K562 (cell line): Measurements from ENCODE around the gene ITK. TPM values are rescaled to one million over a fixed set of nuclear protein-coding genes. Genes with fewer than 3 reads are reported as not detected.

ENCODE experiments used
- ATAC-seq: fragments of 200-7000 bp; cut with Tn5 transposase; 3 replicates; pipeline ENCODE4 v1.9.1; 2020; ENCODE audit warnings: moderate library complexity
- BruUV-seq: library from RNA; stranded (reverse); fragments of 400-500 nt; replicated peaks from 2 replicates; lab custom pipeline; 2021; lab: Mats Ljungman, UMichigan
- CTCF ChIA-PET: fragments of 300-600 bp; formaldehyde crosslinking; extraction: SDS; loops from one replicate; lab custom pipeline; 2021; ENCODE audit warnings: low intra/inter-chr PET ratio; lab: Yijun Ruan, JAX
- POLR2A ChIA-PET: fragments of 300-600, 350-650 bp; sonication (Branson Sonifier 250); formaldehyde crosslinking; extraction: SDS; loops from one replicate; lab custom pipeline; 2021; ENCODE audit warnings: antibody characterized with exemption, inconsistent platforms; lab: Yijun Ruan, JAX
- DNase-seq, 4 experiments: peaks; one replicate each; pipeline versions ENCODE4 v3.0.0 to v3.0.0-alpha.2; 2011 to 2018; ENCODE audit warnings: low spot score in 3 of 4, mixed read lengths in 3 of 4; ENCODE audit errors: extremely low read depth in 1 of 4
- FAIRE-seq: peaks from 2 replicates; lab custom pipeline; 2011; peaks lifted over from hg19 to GRCh38; lab: Jason Lieb, UNC
- H2AFZ ChIP-seq: 2 replicates; pipeline ENCODE4 v1.6.0; 2011; ENCODE audit warnings: low read depth, low read length, control low read depth, inconsistent platforms
- H3K27ac ChIP-seq: fragments of 200-600 bp; 3 replicates; pipeline ENCODE4 v1.8.0; 2011; ENCODE audit warnings: low read depth, mild to moderate bottlenecking, control low read depth, inconsistent platforms, low read length, moderate library complexity, mixed read lengths; ENCODE audit errors: extremely low read depth
- H3K27me3 ChIP-seq, 2 experiments: fragments of 300-600 bp in 1 of 2; 2 replicates in 1 of 2; 3 replicates in 1 of 2; pipeline versions ENCODE4 v1.6.0 to v1.8.0; 2011; ENCODE audit warnings: inconsistent platforms in 2 of 2, low read length in 2 of 2, mild to moderate bottlenecking in 1 of 2, mixed read lengths in 1 of 2, moderate library complexity in 1 of 2; ENCODE audit not compliant: control insufficient read depth in 2 of 2, insufficient read depth in 2 of 2
- H3K36me3 ChIP-seq: fragments of 300-600 bp; 3 replicates; pipeline ENCODE4 v1.8.0; 2011; ENCODE audit warnings: mild to moderate bottlenecking, low read length, inconsistent platforms; ENCODE audit not compliant: control insufficient read depth, insufficient read depth
- H3K4me1 ChIP-seq, 2 experiments: fragments of 200-600 bp in 1 of 2; replicated peaks in 1 of 2; 2 replicates in 1 of 2; 3 replicates in 1 of 2; pipeline versions ENCODE4 v1.5.1 to v1.8.0; 2011; ENCODE audit warnings: inconsistent platforms in 2 of 2, low read length in 2 of 2, mild to moderate bottlenecking in 1 of 2, mixed read lengths in 1 of 2, moderate library complexity in 1 of 2; ENCODE audit not compliant: control insufficient read depth in 2 of 2, insufficient read depth in 2 of 2
- H3K4me2 ChIP-seq: 2 replicates; pipeline ENCODE4 v1.6.1; 2011; ENCODE audit warnings: low read length, control low read depth, inconsistent platforms, mixed read lengths; ENCODE audit not compliant: insufficient read depth
- H3K4me3 ChIP-seq: fragments of 200-600 bp; sonication (generic), shearing (Covaris generic); 2 replicates; pipeline ENCODE4 v1.5.1; 2016; ENCODE audit warnings: control low read depth, inconsistent platforms
- H3K79me2 ChIP-seq: fragments of 200-600 bp; 3 replicates; pipeline ENCODE4 v1.8.0; 2011; ENCODE audit warnings: low read length, inconsistent platforms; ENCODE audit not compliant: control insufficient read depth, insufficient read depth
- H3K9ac ChIP-seq, 2 experiments: 2 replicates each; pipeline versions ENCODE4 v1.6.0 to v1.6.1; 2011; ENCODE audit warnings: low read depth in 2 of 2, low read length in 2 of 2, control low read depth in 1 of 2, inconsistent platforms in 1 of 2, mild to moderate bottlenecking in 1 of 2, mixed read lengths in 1 of 2; ENCODE audit not compliant: insufficient read depth in 1 of 2
- H3K9me1 ChIP-seq: one replicate; pipeline ENCODE4 v1.6.0; 2011; ENCODE audit warnings: inconsistent platforms, mild to moderate bottlenecking, low read length, moderate library complexity; ENCODE audit not compliant: control insufficient read depth, insufficient read depth
- H3K9me3 ChIP-seq: replicated peaks from 2 replicates; pipeline ENCODE4 v1.5.1; 2011; ENCODE audit warnings: low read depth, low read length, inconsistent platforms; ENCODE audit not compliant: control insufficient read depth, insufficient read depth
- H4K20me1 ChIP-seq: replicated peaks from 2 replicates; pipeline ENCODE4 v1.6.1; 2011; ENCODE audit warnings: low read length, inconsistent platforms, mixed read lengths; ENCODE audit not compliant: control insufficient read depth, insufficient read depth
- ELK3 ChIP-seq: fragments of 450-650 bp; formaldehyde crosslinking; IDR thresholded peaks from 2 replicates; pipeline ENCODE4 v1.4.0; 2020; ENCODE audit warnings: mild to moderate bottlenecking
- FOXA3 ChIP-seq, 2 experiments: fragments of 450-650 bp in 1 of 2; sonication (generic) in 1 of 2; formaldehyde crosslinking; IDR thresholded peaks in 1 of 2; conservative IDR thresholded peaks in 1 of 2; 2 replicates each; pipeline versions ENCODE4 v1.4.0 to v1.8.0; 2020 to 2022; ENCODE audit warnings: mild to moderate bottlenecking in 2 of 2, missing genetic modification reagents in 1 of 2
- NFXL1 ChIP-seq: fragments of 450-650 bp; formaldehyde crosslinking; IDR thresholded peaks from 2 replicates; pipeline ENCODE4 v1.4.0; 2021; ENCODE audit warnings: mild to moderate bottlenecking
- PHB ChIP-seq: fragments of 250-450 bp; sonication (Bioruptor Pico); IDR thresholded peaks from 2 replicates; pipeline ENCODE4 v1.5.0; 2021
- RBM25 ChIP-seq: fragments of 200-400 bp; formaldehyde crosslinking; IDR thresholded peaks from 2 replicates; pipeline ENCODE4 v1.6.1; 2018; ENCODE audit warnings: low read length, low read depth, moderate library complexity; ENCODE audit not compliant: severe bottlenecking
- TARDBP ChIP-seq: fragments of 450-650 bp; IDR thresholded peaks from 2 replicates; pipeline ENCODE4 v1.6.1; 2016
- ZC3H4 ChIP-seq: sonication (generic); formaldehyde crosslinking; IDR thresholded peaks from 2 replicates; pipeline ENCODE4 v1.9.0; 2021; ENCODE audit warnings: missing genetic modification reagents, borderline replicate concordance
- ZNF274 ChIP-seq: IDR thresholded peaks from 2 replicates; pipeline ENCODE4 v1.6.1; 2011; ENCODE audit warnings: low read depth, mild to moderate bottlenecking, low read length, moderate library complexity, borderline replicate concordance
- ZSCAN29 ChIP-seq: fragments of 450-650 bp; IDR thresholded peaks from 2 replicates; pipeline ENCODE4 v1.6.1; 2017
- WGBS: fragments of 100-300 bp; shearing (Covaris generic); methylation state at CpG from one replicate; pipeline ENCODE4 v1.1.6; 2016; ENCODE audit warnings: low coverage, mixed read lengths; ENCODE audit not compliant: insufficient coverage; ENCODE audit errors: missing lambda C conversion rate; 5-methylcytosine and 5-hydroxymethylcytosine counted together
- in situ Hi-C: fragments of 300-500 bp; cut with MboI; formaldehyde crosslinking; loops from 4 replicates; pipeline ENCODE4 v1.15.0; 2018; ENCODE audit warnings: inconsistent platforms, mixed read lengths
- intact Hi-C: fragments of 100-400 bp; cut with micrococcal nuclease; formaldehyde crosslinking; loops from 2 replicates; pipeline ENCODE4 v1.14.2; 2022
- polyA plus RNA-seq, 8 experiments: library from polyadenylated mRNA; depleted of rRNA in 4 of 8; stranded (reverse) in 5 of 8; unstranded in 3 of 8; fragments of >200 nt; fragmentation: Nextera tagmentation in 2 of 8; fragmentation: Illumina TruSeq in 1 of 8; extraction: Ambion mirVana in 2 of 8; extraction: Trizol in 1 of 8; gene quantifications; 2 replicates each; pipeline versions ENCODE4 v1.2.1 to v1.2.3, GENCODE V29; 2011 to 2014; ENCODE audit warnings: inconsistent platforms in 1 of 8, missing spikeins in 1 of 8
- total RNA-seq, 7 experiments: library from RNA; depleted of rRNA in 6 of 7; stranded (reverse); fragments of >200 nt in 6 of 7; fragmentation: Illumina TruSeq in 2 of 7; extraction: Trizol in 2 of 7; gene quantifications; 2 replicates each; pipeline versions ENCODE4 v1.2.1 to v1.2.3, GENCODE V29; 2011 to 2021; ENCODE audit warnings: low replicate concordance in 1 of 7
- TF ChIP-seq, protein P1 (sequence below): sonication (generic); formaldehyde crosslinking; IDR thresholded peaks from 2 replicates; pipeline ENCODE4 v1.8.0; 2023; ENCODE audit warnings: missing genetic modification reagents, mild to moderate bottlenecking, borderline replicate concordance
- TF ChIP-seq, protein P2 (sequence below): sonication (generic); formaldehyde crosslinking; IDR thresholded peaks from 2 replicates; pipeline ENCODE4 v1.8.1; 2022; ENCODE audit warnings: missing genetic modification reagents
- TF ChIP-seq, protein P3 (sequence below): fragments of 450-650 bp; IDR thresholded peaks from 2 replicates; pipeline ENCODE4 v1.6.1; 2014; ENCODE audit warnings: low read depth, mild to moderate bottlenecking, moderate library complexity, borderline replicate concordance

ITK gene
- total and polyA plus RNA-seq, 9 of the 15 experiments (the other 6 are each of a cell fraction or from before 2014, with no cell fraction given), result 0.04 to 0.75 TPM; not detected in 7

GRCh38 chr5:157182143-157182757 lies 1.6 kb downstream of the ITK start:
- Histone ChIP-seq H4K20me1 (no peaks in the 10 kb centered on the region), H3K4me3 (no peak overlapping the region), H3K9me3 (no peaks in the 10 kb centered on the region), H3K27ac (no peak overlapping the region), H3K9ac (no peak overlapping the region), H3K4me2 (no peak overlapping the region), H3K36me3 (no peaks in the 10 kb centered on the region), H3K9me1 (no peaks in the 10 kb centered on the region), H3K27me3 (no peaks in the 10 kb centered on the region), H3K79me2 (no peaks in the 10 kb centered on the region), H3K4me1 (no peaks in the 10 kb centered on the region), H2AFZ (no peak overlapping the region)
- in situ Hi-C loops (no loop called here), intact Hi-C loops (no loop called here)
- 3% methylated on average over 3 of the region's 3 CpGs for WGBS
- no TSS peak for BruUV-seq
- ATAC-seq, result no peak
- POLR2A ChIA-PET, result interaction anchor here (0.5 kb wide), 1 partner anchor 25 kb away, joined by 3 read pairs; no protein-coding TSS in a partner anchor
- FAIRE-seq, result no peak
- CTCF ChIA-PET, result no interaction called here
- DNase-seq, result no peak
- TF ChIP-seq, protein P1, sequence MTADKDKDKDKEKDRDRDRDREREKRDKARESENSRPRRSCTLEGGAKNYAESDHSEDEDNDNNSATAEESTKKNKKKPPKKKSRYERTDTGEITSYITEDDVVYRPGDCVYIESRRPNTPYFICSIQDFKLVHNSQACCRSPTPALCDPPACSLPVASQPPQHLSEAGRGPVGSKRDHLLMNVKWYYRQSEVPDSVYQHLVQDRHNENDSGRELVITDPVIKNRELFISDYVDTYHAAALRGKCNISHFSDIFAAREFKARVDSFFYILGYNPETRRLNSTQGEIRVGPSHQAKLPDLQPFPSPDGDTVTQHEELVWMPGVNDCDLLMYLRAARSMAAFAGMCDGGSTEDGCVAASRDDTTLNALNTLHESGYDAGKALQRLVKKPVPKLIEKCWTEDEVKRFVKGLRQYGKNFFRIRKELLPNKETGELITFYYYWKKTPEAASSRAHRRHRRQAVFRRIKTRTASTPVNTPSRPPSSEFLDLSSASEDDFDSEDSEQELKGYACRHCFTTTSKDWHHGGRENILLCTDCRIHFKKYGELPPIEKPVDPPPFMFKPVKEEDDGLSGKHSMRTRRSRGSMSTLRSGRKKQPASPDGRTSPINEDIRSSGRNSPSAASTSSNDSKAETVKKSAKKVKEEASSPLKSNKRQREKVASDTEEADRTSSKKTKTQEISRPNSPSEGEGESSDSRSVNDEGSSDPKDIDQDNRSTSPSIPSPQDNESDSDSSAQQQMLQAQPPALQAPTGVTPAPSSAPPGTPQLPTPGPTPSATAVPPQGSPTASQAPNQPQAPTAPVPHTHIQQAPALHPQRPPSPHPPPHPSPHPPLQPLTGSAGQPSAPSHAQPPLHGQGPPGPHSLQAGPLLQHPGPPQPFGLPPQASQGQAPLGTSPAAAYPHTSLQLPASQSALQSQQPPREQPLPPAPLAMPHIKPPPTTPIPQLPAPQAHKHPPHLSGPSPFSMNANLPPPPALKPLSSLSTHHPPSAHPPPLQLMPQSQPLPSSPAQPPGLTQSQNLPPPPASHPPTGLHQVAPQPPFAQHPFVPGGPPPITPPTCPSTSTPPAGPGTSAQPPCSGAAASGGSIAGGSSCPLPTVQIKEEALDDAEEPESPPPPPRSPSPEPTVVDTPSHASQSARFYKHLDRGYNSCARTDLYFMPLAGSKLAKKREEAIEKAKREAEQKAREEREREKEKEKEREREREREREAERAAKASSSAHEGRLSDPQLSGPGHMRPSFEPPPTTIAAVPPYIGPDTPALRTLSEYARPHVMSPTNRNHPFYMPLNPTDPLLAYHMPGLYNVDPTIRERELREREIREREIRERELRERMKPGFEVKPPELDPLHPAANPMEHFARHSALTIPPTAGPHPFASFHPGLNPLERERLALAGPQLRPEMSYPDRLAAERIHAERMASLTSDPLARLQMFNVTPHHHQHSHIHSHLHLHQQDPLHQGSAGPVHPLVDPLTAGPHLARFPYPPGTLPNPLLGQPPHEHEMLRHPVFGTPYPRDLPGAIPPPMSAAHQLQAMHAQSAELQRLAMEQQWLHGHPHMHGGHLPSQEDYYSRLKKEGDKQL, result no peak
- TF ChIP-seq PHB, result no peak
- no peak for TF ChIP-seq FOXA3 (CRISPR knock-in tag; conservative IDR thresholded peaks at IDR 0.05 in 1 of 2, IDR thresholded peaks at IDR 0.05 in 1 of 2)
- no peak for TF ChIP-seq TARDBP
- TF ChIP-seq, protein P2, sequence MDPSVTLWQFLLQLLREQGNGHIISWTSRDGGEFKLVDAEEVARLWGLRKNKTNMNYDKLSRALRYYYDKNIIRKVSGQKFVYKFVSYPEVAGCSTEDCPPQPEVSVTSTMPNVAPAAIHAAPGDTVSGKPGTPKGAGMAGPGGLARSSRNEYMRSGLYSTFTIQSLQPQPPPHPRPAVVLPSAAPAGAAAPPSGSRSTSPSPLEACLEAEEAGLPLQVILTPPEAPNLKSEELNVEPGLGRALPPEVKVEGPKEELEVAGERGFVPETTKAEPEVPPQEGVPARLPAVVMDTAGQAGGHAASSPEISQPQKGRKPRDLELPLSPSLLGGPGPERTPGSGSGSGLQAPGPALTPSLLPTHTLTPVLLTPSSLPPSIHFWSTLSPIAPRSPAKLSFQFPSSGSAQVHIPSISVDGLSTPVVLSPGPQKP (CRISPR knock-in tag), result no peak
- no peak for TF ChIP-seq ZSCAN29
- TF ChIP-seq ZC3H4 (CRISPR knock-in tag), result no peak
- TF ChIP-seq, protein P3, sequence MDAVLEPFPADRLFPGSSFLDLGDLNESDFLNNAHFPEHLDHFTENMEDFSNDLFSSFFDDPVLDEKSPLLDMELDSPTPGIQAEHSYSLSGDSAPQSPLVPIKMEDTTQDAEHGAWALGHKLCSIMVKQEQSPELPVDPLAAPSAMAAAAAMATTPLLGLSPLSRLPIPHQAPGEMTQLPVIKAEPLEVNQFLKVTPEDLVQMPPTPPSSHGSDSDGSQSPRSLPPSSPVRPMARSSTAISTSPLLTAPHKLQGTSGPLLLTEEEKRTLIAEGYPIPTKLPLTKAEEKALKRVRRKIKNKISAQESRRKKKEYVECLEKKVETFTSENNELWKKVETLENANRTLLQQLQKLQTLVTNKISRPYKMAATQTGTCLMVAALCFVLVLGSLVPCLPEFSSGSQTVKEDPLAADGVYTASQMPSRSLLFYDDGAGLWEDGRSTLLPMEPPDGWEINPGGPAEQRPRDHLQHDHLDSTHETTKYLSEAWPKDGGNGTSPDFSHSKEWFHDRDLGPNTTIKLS, result no peak
- TF ChIP-seq ZNF274, result no peak
- TF ChIP-seq NFXL1 (CRISPR knock-in tag), result no peak
- TF ChIP-seq RBM25, result no peak
- no peak for TF ChIP-seq ELK3 (CRISPR knock-in tag)
